Activated T-helper 9 cell treated with anti-CD3 and anti-CD28 coated beads, Interleukin-2, amount 50 U/mL, for 16 hours (primary cell): Measurements from ENCODE around the gene TMEM174.
"Not testable (repeated sequence)": the region's sequence is repeated elsewhere in the genome, so short reads cannot be mapped to it uniquely, and the experiment has no call there.

Source experiments
- DNase-seq: peaks from one replicate; pipeline ENCODE4 v3.0.0-alpha.2; 2020; ENCODE audit warnings: low read depth

Gene TMEM174

GRCh38 chr5:73193592-73193991 is 20.6 kb downstream of the TMEM174 start:
- no peak for DNase-seq

DNA sequence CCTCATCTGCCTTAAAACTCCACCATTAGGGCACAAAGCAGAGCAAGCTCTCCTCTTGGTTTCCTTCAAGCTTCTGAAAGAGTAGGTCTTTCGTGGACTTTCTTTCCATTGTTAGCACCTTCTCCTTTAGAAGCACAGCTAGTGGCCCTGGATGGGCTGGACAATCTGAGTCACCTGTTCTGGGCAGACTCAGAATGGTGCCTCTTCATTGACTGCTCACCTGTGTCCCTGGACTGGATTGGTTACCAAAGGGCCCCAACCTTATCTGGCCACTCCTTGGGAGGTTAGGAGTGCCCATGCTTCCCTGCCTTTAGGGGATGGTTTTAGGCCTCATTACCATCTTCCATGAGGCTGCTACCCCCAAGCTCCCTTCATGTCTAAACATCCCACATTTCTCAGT is 23.2 kb downstream of the TMEM174 start:
- no peak for DNase-seq

DNA sequence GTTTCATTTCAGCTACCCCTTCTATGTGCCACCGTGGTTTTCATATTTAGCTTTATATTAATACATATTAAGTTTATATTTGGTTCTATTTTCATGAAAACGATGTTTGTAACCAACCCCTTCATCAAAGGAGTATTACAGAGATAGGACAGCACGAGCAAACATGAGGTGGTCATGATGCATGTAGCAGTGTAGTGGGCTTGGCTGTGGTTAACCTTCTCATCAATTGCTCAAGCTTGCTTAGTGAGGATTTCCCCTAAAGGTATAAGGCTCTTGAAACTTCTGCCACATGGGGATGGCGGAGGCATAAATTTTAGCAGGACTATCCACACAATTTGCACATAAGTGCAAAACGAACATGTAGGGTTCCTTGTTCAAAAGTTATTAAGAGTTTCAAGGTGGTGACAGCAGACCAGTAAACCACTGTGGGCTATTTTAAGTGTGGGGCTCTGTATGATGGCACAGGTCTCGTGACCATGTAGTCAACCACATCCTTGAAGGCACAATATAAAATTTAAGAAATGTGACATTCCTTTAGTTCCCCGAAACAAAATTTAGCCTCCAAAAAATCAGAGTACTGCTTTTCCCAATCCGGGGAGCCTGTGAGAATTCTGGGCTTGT is 24.8 kb downstream of the TMEM174 start:
- DNase-seq: no peak

GRCh38 chr5:73198833-73199592 is 26.0 kb downstream of the TMEM174 start:
- no peak for DNase-seq

DNA sequence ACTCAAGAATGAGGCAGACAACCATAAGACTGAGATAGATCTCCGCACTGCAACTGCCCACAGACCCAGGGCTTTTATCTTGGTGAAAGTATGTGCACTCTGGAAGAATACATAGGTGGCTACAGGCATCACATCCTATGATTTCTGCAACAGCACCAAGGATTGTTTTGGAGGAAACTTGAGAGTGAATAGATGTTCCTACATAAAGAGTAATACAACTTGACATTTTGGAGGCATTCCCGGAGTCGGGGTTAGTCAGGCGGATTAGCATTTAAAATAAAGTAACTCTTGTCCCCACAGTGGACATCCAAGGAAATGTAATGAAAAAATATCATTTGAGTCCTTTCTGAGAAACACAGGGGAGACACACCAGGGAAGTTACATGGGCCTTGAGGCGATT is 26.7 kb downstream of the TMEM174 start:
- no peak for DNase-seq

- DNase-seq: peak; percentile 50
These were observed 28.8 kb downstream of the TMEM174 start for GRCh38 chr5:73201547-73202513.

DNA sequence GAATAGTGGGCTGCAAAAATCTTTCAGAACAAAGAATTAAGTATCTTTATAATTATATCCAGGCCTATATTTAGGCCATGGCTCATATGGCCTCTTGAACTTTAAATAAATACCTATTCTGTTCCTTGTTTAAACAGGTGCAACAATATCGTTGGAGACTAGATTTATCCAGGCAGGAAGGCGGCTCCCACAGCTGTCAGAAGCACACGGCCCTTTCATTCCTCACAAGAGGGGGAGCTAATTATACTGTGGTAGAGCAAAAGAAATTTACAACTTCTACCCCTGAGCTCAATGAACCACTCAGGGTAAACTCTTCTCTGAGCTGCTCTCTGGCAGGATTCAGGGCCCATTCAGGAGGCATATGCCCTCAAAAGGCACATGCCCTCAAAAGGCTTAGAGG is 31.3 kb downstream of the TMEM174 start:
- DNase-seq: no peak

GRCh38 chr5:73204733-73205132 is 31.7 kb downstream of the TMEM174 start:
- DNase-seq: no peak

GRCh38 chr5:73205305-73205704 is 32.3 kb downstream of the TMEM174 start:
- no peak for DNase-seq

GRCh38 chr5:73207239-73207638 is 34.2 kb downstream of the TMEM174 start:
- not testable (repeated sequence) for DNase-seq

DNA sequence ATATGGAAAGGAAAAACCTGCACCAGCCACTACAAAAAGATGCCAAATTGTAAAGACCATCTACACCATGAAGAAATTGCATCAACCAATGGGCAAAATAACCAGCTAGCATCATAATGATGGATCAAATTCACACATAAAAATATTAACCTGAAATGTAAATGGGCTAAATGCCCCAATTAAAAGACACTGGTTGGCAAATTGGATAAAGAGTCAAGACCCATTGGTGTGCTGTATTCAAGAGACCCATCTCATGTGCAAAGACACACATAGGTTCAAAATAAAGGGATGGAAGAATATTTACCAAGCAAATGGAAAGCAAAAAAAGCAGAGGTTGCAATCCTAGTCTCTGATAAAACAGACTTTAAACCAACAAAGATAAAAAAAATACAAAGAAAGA is 36.1 kb downstream of the TMEM174 start:
- DNase-seq: not testable (repeated sequence)

- DNase-seq: not testable (repeated sequence)
These were observed 39.7 kb downstream of the TMEM174 start for GRCh38 chr5:73212693-73213092.

GRCh38 chr5:73213566-73213998 is 40.6 kb downstream of the TMEM174 start:
- DNase-seq: no peak

- DNase-seq: no peak
These were observed 41.3 kb downstream of the TMEM174 start for GRCh38 chr5:73214306-73214705.

DNA sequence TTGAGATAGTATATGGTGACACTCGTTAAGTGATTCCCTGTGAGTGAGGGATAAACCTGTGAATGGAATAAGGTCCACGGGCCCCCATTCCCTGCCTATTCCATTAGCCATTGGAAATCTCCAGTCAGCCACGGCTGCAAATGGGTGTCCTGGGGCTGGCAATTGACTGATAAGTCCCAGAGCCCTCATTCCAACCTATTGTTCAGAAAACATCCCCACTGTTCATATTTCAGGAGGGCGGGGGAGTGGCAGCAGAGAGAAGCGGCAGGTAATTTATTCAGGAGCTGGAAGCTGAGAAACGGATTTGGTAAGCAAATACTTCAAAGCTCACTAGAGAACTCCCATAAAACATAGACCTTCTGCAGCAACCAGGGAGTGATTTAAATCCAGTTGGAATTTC is 42.0 kb downstream of the TMEM174 start:
- no peak for DNase-seq

DNA sequence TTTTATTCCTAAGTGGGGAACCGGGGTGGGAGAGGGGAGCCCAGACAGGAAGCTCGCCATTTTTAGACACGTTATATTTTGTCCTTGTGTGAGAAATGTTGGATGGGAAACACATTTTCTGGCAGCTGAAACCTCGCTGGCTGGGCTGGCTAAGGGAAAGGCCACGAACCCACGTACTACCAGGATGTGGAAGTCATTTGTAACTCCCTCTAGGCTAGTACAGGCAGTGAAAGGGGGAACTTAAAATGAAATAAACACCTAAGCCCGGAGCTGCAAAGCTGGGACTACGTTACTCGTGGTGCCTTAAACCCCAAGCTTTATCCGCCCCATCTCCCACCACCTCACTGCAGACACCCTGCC is 42.5 kb downstream of the TMEM174 start:
- DNase-seq: no peak

- DNase-seq: peak; percentile 38
These were observed 43.1 kb downstream of the TMEM174 start for GRCh38 chr5:73215891-73216610.

- DNase-seq: no peak
These were observed 45.7 kb downstream of the TMEM174 start for GRCh38 chr5:73218552-73219171.

- not testable (repeated sequence) for DNase-seq
These were observed 46.3 kb downstream of the TMEM174 start for GRCh38 chr5:73219336-73219735.

- no peak for DNase-seq
These were observed 48.2 kb downstream of the TMEM174 start for GRCh38 chr5:73221161-73221560.

GRCh38 chr5:73221726-73222125 is 48.7 kb downstream of the TMEM174 start:
- no peak for DNase-seq
